GM12801 (cell line): ENCODE measurements around the gene ARHGAP5.

ENCODE experiments used
- TF ChIP-seq, protein P1 (sequence below): IDR thresholded peaks from one replicate; pipeline ENCODE4 v1.5.1; 2011; ENCODE audit warnings: control low read depth; ENCODE audit not compliant: insufficient read length; ENCODE audit errors: extremely low read depth

ARHGAP5 gene

GRCh38 chr14:32202491-32202997 lies 125.4 kb downstream of the ARHGAP5 start:
- TF ChIP-seq, protein P1, sequence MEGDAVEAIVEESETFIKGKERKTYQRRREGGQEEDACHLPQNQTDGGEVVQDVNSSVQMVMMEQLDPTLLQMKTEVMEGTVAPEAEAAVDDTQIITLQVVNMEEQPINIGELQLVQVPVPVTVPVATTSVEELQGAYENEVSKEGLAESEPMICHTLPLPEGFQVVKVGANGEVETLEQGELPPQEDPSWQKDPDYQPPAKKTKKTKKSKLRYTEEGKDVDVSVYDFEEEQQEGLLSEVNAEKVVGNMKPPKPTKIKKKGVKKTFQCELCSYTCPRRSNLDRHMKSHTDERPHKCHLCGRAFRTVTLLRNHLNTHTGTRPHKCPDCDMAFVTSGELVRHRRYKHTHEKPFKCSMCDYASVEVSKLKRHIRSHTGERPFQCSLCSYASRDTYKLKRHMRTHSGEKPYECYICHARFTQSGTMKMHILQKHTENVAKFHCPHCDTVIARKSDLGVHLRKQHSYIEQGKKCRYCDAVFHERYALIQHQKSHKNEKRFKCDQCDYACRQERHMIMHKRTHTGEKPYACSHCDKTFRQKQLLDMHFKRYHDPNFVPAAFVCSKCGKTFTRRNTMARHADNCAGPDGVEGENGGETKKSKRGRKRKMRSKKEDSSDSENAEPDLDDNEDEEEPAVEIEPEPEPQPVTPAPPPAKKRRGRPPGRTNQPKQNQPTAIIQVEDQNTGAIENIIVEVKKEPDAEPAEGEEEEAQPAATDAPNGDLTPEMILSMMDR, result no peak

DNA sequence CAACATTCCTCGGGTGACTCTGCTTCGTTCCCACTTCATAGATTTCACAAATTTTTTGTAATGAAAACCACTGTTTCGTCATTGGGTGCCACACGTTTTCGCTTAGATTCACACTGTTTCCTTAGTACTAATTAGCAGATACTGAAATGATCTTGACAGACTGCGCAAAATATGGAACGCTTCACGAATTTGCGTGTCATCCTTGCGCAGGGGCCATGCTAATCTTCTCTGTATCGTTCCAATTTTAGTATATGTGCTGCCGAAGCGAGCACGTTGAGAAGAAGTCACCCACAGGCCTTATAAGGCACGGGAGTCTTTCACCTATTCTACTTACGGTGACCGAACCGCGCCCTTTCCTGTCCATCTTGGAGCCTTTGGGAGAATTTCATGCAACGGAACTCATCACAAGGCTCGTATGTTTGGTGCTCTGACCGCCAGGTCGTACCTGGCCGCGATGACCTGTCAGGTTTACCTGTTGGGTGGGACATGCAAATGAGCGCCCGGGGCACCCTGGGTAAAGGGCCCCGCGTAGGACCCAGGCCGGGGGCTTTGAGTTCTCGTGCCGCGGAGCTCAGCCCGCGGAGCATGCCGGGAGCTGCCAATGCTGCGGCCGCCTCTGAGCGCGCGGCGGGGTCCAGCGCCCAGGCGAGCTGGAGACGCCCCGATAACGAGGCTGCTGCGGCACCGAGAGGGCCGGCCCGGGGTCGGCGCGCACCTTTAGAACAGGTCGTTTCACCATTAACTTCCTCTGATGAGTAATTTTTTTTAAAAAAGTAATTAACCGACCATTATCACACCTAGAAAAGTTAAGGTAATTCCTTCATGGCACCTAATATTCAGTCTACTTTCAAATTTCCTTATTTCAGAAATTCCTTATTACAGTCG lies 126.1 kb downstream of the ARHGAP5 start, which contains the start of gene RNU6-8:
RNU6-8 (minus strand) TSS at position 272 of the 885 bp plus-strand sequence.
- TF ChIP-seq, protein P1, result no peak

DNA sequence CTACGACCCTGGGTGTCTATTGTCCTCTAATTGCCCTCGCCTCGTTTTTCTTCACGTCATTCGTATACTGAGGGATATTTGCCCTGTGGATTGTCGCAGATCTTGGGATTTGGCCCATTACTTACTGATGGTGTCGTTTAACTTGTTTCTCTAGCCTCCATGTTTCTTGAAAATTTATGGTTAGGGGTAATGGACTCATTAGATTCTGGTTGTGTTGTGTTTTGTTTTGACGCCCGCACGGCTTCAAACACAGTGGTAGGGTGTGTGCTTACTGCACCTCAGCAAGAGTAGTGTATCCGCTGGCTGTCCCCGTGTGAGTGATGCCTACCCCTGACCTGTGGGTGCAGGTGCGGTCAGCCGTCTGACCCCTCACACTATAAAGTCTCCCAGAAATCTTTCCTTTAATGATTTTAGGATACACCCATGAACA lies 126.8 kb downstream of the ARHGAP5 start:
- TF ChIP-seq, protein P1, result no peak

GRCh38 chr14:32205554-32205953 lies 128.4 kb downstream of the ARHGAP5 start:
- TF ChIP-seq, protein P1, result no peak

GRCh38 chr14:32205984-32206383 lies 128.9 kb downstream of the ARHGAP5 start:
- TF ChIP-seq, protein P1, result no peak

GRCh38 chr14:32206552-32206951 lies 129.4 kb downstream of the ARHGAP5 start:
- TF ChIP-seq, protein P1, result no peak

DNA sequence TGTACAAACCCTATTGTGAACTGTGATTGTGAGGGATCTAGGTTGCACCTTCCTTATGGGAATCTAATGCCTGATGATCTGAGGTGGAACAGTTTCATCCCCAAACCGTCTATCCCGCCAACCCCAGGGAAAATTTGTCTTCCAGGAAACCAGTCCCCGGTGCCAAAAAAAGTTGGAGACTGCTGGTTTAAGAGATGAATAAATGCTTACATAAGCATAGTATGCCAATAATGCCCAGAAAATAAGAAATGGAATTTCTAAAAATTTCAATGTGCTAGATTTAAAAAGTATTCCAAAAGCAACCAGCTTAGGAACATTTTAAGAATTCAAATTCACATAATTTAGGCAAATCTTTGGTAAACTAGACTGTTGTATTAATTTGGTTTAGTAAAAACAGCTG lies 131.4 kb downstream of the ARHGAP5 start:
- TF ChIP-seq, protein P1, result no peak
